RPMI8226 (cell line): Measurements from ENCODE around the gene TEX28.
"Not testable (repeated sequence)": the region's sequence is repeated elsewhere in the genome, so short reads cannot be mapped to it uniquely, and the experiment has no call there.

Experiments
- DNase-seq: peaks from one replicate; pipeline ENCODE4 v3.0.0-alpha.2; 2015

Gene TEX28

DNA sequence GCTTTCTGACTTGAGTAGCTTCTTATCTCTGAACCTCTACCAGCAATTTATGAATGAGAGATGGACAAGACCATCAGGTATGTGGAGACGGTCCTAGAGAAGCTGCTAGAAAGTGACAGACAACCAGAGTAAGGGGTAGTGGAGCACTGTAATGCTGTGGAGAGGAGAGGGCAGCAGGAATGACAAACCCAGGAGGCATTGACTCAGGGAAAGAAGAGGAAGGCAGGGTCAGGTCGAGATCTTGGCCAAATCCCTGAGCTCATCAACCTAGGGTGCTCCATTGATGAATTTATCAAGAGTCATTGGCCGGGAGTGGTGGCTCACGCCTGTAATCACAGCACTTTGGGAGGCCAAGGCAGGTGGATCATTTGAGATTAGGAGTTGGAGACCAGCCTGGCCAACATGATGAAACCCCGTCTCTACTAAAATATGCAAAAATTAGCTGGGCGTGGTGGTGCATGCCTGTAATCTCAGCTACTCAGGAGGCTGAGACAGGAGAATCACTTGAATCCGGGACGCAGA lies 54.9 kb downstream of the TEX28 start:
- not testable (repeated sequence) for DNase-seq

DNA sequence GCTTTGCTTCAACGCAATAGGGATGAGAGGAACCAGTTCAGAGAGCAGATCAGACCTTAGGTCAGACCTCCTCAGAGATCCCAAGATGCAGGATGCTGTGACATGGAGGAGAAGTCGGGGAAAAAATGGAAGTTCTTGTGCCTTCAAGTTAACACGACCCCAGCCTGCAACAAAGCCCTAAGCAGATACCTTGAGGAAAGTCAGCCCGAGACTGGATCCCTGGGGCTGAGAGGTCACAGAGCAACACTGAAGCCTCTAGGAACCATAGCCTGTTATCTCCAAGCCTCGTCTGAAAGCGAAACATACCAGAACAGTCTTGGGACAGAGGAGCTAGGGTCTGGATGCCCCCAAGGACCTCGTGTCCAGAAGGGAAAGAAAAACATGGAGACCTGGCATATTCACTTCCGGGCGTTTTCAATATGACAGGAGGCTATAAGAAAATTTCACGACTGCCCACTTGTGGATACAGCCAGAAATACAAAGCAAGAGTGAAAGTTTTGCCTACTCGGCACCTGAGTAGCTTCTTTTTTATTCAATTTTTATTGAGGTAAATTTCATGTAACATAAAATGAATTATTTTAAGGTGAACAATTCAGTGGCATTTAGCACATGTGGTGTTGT lies 55.9 kb downstream of the TEX28 start:
- not testable (repeated sequence) for DNase-seq

DNA sequence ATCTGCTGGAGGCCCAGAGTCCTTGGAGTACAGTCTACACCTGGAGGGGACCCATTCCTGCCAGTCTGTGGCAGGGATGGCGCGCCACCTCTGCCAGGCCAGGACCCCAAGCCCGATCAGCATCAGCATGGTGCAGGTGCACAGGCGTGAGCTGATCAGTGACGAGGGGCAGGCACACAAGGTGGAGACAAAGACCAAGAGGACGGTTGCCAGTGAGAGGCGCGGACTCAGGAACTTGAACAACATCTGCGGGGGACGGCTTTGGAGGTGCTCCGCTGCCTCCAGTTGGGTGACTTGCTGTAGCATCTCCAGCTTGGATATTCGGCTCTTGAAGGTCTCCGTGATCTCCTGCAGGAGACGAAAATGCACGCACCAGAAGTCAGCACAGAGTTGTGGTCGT lies 61.3 kb downstream of the TEX28 start:
- DNase-seq, result not testable (repeated sequence)

- not testable (repeated sequence) for DNase-seq
Measured at GRCh38 chrX:154231443-154231842, 63.5 kb downstream of the TEX28 start.

DNA sequence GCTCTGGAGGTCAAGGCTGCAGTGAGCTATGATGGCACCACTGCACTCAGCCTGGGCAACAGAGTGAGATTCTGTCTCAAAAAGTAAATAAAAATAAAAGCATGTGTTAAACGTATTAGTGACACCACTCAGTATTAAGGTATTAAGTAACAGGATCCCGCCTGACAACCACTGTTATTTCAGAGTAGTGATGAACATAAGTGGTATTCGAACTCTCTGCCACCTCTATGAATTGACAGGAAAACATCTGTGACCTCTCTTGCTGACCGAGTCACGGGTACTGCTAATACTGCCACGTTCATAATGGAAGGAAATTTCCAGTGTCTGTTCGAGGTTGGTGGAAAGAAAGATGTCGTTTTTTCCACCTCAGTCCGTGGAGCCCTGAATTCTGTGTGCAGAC lies 68.2 kb downstream of the TEX28 start:
- not testable (repeated sequence) for DNase-seq

DNA sequence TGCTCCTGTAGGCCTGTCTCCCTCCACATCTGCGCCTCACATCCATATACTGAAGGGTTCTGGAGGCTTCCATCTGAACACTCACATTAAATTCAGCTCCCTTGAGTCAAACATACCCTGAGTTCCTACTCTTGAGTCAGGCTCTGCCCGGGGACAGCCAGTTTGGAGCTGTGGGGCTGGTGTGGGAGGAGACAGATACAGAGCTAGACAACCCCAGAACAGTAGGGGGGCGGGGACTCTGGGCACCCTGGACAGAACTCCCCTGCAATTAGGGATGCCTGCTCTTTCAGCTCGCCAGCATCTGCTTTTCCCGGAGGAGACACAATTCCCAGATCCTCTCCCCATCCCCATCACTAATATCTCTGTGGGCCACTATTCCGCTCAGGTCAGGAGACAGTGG lies 69.6 kb downstream of the TEX28 start:
- not testable (repeated sequence) for DNase-seq
